GM18526 (cell line): ENCODE measurements around the gene APOL1.

Experiments
- POLR2A ChIP-seq: IDR thresholded peaks from 3 replicates; pipeline ENCODE4 v1.6.1; 2011; ENCODE audit not compliant: insufficient read length; ENCODE audit errors: extremely low read depth

The APOL1 gene

DNA sequence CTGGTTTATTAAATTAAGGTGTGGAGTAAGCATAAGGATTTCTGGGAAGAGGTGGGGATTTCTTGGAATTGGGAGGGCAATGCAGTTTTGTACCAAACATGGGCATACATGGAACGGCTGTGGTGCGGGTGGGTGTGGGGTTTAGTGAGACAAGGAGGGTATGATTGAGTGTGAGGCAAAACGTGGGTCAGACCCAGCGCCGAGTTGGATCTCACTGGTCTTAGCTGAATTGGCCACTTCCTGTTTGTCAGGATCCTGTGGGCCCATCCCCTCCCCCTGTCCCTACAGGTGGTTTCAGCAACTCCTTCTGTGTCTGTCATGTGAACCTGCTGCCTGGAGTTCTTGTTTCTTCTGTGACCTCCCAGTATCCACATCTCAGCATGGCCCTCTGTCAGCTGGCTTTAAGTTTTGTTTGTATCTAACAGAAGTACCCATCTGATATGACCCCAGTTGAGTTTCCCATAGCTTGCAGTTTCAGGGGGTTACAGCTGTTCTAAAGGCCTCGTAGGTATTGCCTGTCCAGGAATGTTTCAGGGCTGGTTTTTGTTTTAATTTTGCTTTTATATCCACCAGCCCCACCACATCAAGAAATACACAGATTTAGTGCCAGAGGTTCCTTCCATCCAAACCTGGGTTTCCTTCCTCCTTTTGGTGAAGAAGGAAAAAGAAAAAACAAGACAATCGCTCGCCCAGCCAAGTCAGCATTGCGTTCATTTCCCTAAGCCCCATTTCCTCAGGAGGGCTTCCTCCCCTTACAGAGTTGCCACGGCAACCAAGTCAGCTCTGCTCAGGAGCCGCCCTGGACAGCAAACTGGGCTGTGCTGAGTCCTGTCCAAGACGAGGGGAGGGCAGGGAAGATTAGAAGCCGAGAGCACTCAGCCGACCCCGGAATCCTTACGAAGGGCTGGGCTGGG lies 6.0 kb downstream of the APOL1 start:
- TF ChIP-seq POLR2A, result no peak

DNA sequence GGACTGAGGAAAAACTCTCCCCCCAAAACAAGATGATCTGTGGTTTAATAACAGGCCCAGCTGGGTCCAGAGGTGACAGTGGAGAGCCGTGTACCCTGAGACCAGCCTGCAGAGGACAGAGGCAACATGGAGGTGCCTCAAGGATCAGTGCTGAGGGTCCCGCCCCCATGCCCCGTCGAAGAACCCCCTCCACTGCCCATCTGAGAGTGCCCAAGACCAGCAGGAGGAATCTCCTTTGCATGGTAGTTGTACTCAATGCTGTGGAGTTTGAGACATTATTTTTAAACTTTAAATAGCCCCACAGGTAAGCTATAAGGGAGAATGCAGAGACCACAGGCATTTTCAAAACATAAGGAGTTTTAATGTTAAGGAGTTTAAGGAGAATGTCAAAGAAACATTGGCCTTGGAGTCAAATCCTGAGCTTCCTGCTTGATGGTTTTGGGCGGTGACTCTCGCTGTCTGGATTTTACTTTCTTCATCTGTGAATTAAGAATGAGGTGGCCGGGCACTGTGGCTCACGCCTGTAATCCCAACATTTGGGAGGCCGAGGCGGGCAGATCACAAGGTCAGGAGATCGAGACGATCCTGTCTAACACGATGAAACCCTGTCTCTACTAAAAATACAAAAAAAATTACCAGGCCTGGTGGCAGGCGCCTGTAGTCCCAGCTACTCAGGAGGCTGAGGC lies 6.8 kb downstream of the APOL1 start:
- TF ChIP-seq POLR2A, result no peak

DNA sequence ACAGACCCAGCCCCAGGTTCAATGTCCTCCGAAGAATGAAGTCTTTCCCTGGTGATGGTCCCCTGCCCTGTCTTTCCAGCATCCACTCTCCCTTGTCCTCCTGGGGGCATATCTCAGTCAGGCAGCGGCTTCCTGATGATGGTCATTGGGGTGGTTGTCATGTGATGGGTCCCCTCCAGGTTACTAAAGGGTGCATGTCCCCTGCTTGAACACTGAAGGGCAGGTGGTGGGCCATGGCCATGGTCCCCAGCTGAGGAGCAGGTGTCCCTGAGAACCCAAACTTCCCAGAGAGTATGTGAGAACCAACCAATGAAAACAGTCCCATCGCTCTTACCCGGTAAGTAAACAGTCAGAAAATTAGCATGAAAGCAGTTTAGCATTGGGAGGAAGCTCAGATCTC lies 14.1 kb downstream of the APOL1 start:
- no peak for TF ChIP-seq POLR2A

DNA sequence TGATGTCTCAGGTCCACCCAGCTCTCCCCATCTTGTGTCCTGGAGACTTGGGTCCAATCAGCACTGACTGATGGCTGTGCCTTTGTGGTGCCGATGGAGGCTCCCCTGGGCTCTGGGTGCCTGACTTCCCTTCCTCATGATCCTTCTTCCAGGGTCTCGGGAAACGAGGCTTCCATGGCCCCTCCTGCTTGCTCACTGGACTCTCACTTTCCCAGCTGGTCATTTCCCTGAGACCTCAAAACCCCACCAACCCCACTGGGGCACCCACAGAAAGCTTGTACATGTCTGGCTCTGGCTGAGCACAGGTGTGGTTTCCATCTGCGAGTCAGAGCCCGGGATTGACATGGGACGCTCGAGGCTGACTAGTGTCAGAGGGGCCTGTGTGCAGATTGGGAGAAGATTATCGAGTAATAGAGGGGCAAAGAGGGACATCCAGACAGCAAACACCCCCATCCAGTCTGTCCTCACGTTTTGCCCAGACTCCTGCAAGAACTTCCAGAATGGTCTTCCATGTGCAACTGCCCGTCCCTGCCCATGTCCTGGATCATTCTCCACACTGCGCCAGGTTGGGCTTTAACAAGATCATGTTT lies 15.1 kb downstream of the APOL1 start:
- TF ChIP-seq POLR2A, result no peak

DNA sequence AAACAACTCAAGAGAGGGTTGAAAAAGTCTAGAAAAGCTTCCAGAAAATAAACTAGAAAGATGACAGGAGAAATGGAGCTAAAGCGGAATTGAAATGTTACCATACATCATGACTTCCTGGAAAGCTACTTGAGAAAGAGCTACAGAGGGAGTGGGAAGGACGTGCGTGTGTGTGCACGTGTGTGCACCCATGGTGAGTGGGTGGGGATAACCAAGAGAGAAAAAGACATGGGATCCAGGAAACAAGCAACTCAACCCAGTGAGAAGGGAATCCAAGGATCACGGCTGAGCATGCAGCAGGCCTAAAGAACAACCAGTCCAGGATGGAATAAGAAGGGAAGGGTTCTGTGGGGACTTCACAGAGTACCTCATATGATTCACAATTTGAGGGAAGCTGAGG lies 21.6 kb downstream of the APOL1 start:
- TF ChIP-seq POLR2A, result no peak

DNA sequence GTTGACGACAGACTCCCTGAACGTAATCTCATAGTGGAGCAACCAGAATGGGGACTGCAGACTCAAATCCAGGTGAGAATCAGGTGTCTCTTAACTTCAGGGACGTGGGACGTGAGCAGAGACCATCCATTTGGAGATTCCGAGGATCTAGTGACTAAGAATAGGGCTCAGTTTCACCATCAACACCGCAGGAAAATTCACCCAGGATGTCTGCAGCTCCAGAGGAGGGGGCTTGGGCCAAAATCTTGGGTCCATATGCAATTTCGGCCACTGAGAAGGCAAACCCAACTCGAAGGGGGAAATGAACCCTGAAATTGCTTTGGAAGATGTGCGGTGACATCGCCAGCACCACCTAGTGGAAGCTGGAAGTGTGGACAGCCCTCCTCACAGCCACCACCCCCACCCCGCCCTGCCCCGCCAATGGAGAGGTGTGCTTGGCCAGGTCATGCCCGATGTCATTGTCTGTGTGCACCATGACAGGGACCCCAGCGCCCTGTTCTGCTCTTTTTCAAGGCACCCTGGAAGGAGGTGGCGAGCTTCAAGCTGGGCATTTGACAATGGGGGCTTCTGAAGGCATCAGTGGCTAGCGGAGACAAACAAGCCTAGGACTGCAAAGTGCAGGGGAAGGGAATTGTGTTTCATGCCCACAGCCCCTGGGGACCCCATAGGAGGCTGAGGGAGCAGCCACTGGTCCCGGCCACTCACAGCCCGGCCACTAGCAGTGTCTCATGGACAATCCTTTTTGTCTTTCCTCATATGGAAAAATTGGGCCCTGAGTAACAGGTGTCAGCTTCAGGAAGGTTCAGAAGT lies 24.8 kb downstream of the APOL1 start:
- no peak for TF ChIP-seq POLR2A

DNA sequence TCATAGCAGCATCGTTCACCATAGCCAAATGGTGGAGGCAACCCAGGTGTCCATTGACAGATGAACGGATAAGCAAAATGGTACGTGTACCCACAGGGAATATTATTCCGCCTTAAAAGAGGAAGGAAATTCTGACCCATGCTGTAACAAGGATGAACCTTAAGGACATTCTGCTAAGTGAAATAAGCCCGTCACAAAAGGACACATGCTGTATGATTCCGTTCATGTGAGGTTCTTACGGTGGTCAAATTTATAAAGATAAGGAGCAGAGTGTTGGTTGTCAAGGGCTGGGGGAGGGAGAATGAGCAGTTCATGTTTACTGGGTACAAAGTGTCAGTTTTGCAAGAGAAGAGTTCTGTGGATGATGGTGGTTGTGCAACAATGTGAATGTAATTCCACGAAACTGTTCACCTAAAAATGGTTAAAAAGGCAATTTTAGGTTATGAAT lies 26.3 kb downstream of the APOL1 start:
- no peak for TF ChIP-seq POLR2A

DNA sequence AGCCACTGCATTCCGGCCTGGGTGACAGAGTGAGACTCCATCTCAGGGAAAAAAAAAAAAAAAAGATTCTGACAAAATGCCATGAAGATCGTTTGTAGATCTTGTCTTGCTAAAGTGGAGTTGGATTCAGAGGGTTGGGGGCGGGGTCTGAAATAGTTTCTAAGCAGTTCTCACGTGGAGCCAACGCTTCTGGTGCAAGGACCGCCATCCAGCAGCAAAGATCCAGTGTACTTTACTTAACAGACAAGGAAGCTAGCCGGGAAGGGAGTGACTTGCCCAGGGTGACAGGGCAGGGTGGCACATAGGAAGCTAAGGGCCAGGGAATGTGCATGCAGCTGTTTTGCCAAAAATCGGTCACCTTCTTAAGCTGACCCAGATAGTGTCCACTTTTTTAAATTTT lies 27.4 kb downstream of the APOL1 start:
- no peak for TF ChIP-seq POLR2A

DNA sequence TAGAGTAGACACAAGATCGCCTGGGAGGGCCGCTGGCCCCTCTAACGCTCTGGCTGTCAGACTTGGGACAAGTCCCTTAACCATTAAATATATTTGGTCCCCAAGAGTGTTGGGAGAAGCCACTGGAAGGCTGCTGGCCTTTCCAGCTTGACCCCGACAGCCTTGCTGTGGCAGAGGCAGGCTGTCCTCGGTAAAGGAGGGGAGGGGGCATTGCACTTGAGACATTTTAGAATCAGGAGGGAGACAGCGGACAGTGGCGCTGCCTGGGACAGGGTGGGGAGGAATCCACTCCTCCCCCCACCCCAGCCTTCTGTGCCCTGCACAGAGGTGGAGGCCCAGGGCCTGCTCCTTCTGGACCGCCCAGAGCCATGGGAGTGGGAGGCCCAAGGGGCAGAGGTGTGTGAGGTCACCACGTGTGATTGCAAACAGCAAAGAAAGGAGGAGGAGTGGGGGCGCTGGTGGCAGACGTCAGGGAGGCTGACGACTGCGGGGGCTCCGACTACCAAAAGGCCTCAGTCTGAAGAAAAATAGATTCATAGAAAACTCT lies 28.9 kb downstream of the APOL1 start:
- no peak for TF ChIP-seq POLR2A

DNA sequence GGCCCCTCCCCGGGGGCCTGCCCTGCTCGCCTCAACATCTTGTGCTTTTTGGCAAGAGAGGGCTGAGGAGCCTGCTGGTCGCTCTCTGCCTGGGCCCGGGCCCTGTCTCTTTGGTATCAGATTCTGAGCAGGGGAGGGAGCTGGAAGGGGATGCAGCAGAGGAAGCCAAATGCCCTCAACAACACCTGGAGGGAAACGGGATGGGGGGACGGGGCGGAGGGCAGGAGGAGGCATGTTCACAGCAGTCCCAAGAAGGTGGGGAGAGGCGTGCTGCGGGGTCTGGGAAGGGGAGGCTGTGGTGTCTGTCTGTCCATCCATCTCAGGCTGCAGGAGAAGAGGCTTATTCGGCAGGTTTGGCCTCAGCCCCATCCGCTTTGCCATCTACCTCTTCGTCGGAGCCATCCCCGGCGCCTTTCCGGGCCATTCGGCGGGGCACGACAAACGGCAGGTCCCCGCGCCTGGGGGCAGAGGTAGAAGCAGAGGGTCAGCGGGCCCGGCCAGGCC lies 29.4 kb downstream of the APOL1 start:
- TF ChIP-seq POLR2A, result no peak

DNA sequence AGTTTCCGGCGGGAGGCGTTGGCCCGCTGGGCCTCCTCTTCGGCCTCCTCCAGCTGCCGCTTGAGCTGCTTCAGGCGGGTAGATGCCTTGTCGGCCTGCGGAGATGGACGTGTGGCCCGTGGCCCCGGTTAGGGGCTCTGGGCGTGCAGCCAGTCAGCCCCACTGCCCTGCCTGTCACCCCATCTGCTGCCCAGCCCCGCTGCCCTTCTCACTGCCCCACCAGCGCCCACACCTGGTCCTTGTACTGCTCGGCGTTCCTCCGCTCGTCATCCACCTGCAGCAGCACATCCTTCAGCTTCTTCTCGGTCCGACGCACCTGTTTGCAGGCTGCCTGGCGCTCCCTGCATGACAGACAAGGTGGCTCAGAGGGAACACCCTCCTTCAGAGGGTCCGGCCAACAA lies 31.2 kb downstream of the APOL1 start:
- no peak for TF ChIP-seq POLR2A

DNA sequence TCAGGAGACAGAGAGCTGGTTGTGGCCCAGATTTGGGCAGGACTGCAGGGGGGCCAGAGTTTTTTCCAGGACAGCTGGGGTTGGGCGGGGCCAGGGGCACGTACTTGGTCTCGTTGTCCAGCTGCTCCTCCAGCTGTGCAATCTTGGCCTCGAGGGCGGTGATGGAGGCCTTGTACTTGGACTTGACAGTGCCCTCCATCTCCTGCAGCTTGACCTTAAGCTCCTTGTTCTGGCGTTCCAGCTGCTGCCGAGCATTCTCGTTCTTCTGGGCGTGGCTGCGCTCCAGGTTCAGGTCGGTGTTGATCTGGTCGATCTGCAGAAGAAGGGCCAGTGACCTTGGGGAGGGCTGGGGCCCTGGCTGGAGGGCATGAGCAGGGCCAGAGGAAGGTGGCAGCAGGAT lies 32.1 kb downstream of the APOL1 start:
- TF ChIP-seq POLR2A, result no peak

DNA sequence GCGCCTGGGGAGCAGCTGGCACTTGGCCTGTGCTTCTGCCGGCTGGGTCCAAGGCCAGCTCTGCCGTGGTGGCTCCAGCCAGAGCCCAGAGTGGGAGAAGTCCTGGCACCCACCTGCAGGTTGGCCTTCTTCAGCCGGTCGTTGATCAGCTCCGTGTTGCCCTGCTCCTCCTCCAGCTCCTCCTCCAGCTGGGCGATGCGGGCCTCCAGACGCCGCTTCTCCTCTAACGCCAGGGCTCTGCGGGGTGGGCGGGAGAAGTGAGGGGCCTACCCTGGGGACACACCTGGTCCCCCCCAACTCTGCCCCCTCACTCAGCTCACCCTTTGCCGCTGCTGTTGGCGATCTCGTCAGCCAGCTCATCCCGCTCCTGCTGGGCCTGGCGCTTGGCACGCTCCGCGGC lies 32.6 kb downstream of the APOL1 start:
- no peak for TF ChIP-seq POLR2A

DNA sequence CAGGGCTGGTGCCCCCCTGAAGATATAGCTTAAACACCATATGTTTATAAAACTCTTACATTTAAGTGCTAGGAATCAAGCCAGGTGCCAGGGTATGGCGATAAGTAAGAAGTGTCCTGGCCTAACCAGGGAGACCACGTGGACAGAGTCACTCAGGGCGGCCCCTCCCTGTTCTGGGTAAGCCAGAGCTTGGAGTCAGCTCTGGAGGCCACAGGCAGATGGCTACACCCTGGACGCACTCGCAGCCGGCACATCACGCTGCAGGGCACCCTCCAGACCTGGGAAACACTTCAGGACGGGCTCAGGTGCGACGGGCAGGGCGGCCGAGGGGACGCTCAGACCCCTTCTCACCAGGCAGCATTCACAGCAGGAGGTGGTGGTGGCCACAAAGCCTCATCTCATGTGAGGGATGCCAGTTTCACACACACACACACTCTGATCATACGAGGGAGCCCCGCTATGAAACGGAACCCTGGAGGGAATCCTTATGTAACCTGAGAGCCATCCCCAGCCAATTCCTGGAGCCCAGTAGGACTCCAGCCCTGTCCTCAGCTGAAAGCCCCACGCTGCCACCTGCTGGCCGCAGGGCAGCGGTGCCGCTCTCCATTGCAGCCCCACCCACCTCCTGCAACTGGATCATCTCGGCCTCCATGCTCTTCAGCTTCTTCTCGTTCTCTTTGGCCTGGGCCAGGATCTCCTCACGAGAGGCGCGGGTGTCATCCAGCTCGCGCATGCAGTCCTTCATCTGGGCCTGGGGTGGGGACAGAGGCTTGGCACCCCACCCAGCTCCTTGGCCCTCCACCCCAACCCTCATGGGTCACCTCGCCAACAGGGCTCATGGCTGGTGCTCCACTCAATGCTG lies 33.4 kb downstream of the APOL1 start:
- no peak for TF ChIP-seq POLR2A
